Neural cell (in vitro differentiated cells): ENCODE measurements around the gene FN3K.

Experiments used
- EZH2 ChIP-seq: fragments of 200-600, 300-800 bp; shearing (Covaris generic), sonication (generic); IDR thresholded peaks from 2 replicates; pipeline ENCODE4 v1.6.1; 2014; ENCODE audit warnings: antibody characterized with exemption, low read length, borderline replicate concordance, mild to moderate bottlenecking; ENCODE audit not compliant: insufficient read depth, poor library complexity, severe bottlenecking
- MXI1 ChIP-seq: fragments of 450-650 bp; conservative IDR thresholded peaks from 2 replicates; pipeline ENCODE4 v1.6.1; 2014; ENCODE audit warnings: antibody characterized with exemption, mild to moderate bottlenecking; ENCODE audit not compliant: poor library complexity, severe bottlenecking
- TF ChIP-seq, protein P1 (sequence below): fragments of 450-650 bp; IDR thresholded peaks from 2 replicates; pipeline ENCODE4 v1.5.1; 2014; ENCODE audit warnings: antibody characterized with exemption, mild to moderate bottlenecking, moderate library complexity; ENCODE audit not compliant: poor library complexity, severe bottlenecking

DNA sequence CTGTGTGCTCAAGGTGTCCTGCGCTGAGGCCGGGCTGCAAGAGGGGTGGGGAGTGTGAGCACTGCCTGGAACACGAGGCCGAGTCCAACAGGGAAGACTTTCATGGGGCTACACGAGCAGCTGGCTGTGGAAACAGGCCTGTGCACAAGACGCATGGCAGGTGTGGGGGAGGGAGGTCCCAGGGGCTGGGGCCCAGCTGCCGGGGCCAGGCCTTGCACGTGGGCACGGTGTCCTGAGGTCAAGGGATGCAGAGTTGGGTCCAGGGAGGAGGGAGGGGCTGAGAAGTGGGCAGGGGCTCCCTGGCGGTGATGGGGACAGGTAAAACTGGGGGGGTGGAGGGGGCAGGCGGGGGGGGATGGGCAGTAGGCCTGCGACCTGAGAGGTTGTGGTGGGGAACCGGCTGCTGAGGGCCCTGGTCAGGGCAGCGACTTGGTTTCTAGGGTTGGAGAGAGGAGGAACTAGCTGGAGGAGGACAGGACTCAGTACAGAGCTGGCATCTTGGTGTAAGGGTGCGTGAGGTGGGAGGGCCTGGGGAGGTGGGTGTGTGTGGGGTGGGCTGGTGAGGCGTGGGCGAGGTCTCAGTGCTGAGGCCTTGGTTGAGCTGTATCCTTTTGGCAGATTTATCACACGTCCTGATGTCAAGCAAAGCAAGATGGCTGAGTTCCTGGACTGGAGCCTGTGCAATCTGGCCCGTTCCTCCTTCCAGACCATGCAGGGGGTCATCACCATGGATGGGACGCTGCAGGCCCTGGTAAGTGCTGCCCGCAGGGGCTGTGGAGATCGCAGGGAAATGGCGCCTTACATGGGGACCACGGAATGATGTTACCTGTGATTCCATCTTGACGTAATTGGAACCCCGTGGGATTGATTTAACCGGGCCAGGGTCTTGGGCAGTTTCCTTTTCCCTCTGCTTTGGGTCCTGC lies 45.8 kb downstream of the FN3K start:
- TF ChIP-seq MXI1 (no peak), EZH2 (no peak)
- TF ChIP-seq, protein P1, sequence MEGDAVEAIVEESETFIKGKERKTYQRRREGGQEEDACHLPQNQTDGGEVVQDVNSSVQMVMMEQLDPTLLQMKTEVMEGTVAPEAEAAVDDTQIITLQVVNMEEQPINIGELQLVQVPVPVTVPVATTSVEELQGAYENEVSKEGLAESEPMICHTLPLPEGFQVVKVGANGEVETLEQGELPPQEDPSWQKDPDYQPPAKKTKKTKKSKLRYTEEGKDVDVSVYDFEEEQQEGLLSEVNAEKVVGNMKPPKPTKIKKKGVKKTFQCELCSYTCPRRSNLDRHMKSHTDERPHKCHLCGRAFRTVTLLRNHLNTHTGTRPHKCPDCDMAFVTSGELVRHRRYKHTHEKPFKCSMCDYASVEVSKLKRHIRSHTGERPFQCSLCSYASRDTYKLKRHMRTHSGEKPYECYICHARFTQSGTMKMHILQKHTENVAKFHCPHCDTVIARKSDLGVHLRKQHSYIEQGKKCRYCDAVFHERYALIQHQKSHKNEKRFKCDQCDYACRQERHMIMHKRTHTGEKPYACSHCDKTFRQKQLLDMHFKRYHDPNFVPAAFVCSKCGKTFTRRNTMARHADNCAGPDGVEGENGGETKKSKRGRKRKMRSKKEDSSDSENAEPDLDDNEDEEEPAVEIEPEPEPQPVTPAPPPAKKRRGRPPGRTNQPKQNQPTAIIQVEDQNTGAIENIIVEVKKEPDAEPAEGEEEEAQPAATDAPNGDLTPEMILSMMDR = no peak
